HepG2 (cell line): ENCODE data around the gene YY1. TPM values are rescaled to one million over a fixed set of nuclear protein-coding genes. Genes with fewer than 3 reads are reported as not detected.

Source experiments
- BRD4 ChIP-seq: sonication (generic); formaldehyde crosslinking; IDR thresholded peaks from 2 replicates; pipeline ENCODE4 v1.4.0; 2020; ENCODE audit warnings: missing genetic modification reagents
- CAMTA2 ChIP-seq: sonication (generic); formaldehyde crosslinking; IDR thresholded peaks from 2 replicates; pipeline ENCODE4 v1.4.0; 2020; ENCODE audit warnings: mild to moderate bottlenecking, missing genetic modification reagents, borderline replicate concordance
- KDM1A ChIP-seq: IDR thresholded peaks from 2 replicates; pipeline ENCODE4 v1.6.1; 2016; ENCODE audit warnings: missing compliant biosample characterization
- KLF15 ChIP-seq: sonication (generic); formaldehyde crosslinking; IDR thresholded peaks from 2 replicates; pipeline ENCODE4 v1.8.1; 2023; ENCODE audit warnings: borderline replicate concordance, mild to moderate bottlenecking, inconsistent platforms, missing genetic modification reagents, mixed read lengths
- KLF16 ChIP-seq, 2 experiments: sonication (generic) in 1 of 2; formaldehyde crosslinking in 1 of 2; IDR thresholded peaks; 2 replicates each; pipeline versions ENCODE4 v1.6.1 to v1.8.0; 2016 to 2023; ENCODE audit warnings: missing genetic modification reagents in 2 of 2, missing compliant biosample characterization in 1 of 2
- MAZ ChIP-seq, 2 experiments: sonication (generic) in 1 of 2; formaldehyde crosslinking in 1 of 2; IDR thresholded peaks; 2 replicates each; pipeline versions ENCODE4 v1.5.0 to v1.6.1; 2012 to 2020; ENCODE audit warnings: low read depth in 2 of 2, mild to moderate bottlenecking in 2 of 2, borderline replicate concordance in 1 of 2, improper control_type of control experiment in 1 of 2, low read length in 1 of 2, missing genetic modification reagents in 1 of 2, moderate library complexity in 1 of 2
- NFIC ChIP-seq: IDR thresholded peaks from 2 replicates; pipeline ENCODE4 v1.6.1; 2012; ENCODE audit warnings: mild to moderate bottlenecking, low read length, inconsistent platforms
- RARA ChIP-seq: IDR thresholded peaks from 2 replicates; pipeline ENCODE4 v1.6.1; 2016; ENCODE audit warnings: missing genetic modification reagents, missing compliant biosample characterization
- REL ChIP-seq: sonication (generic); formaldehyde crosslinking; conservative IDR thresholded peaks from 2 replicates; pipeline ENCODE4 v1.8.0; 2022; ENCODE audit warnings: mild to moderate bottlenecking, missing genetic modification reagents, moderate library complexity
- SIN3A ChIP-seq: IDR thresholded peaks from 2 replicates; pipeline ENCODE4 v1.6.1; 2011; ENCODE audit warnings: low read depth, mild to moderate bottlenecking, control low read depth, low read length, borderline replicate concordance
- SMAD3 ChIP-seq: sonication (generic); formaldehyde crosslinking; IDR thresholded peaks from 2 replicates; pipeline ENCODE4 v1.4.0; 2020; ENCODE audit warnings: missing genetic modification reagents
- SMAD9 ChIP-seq: sonication (generic); formaldehyde crosslinking; IDR thresholded peaks from 2 replicates; pipeline ENCODE4 v1.5.1; 2020; ENCODE audit warnings: mild to moderate bottlenecking, missing genetic modification reagents
- SNAPC2 ChIP-seq: sonication (generic); formaldehyde crosslinking; IDR thresholded peaks from 2 replicates; pipeline ENCODE4 v1.8.1; 2022; ENCODE audit warnings: mild to moderate bottlenecking, missing genetic modification reagents
- SRF ChIP-seq: IDR thresholded peaks from 2 replicates; pipeline ENCODE4 v1.6.1; 2011; ENCODE audit warnings: mild to moderate bottlenecking, low read depth, low read length, moderate library complexity
- U2AF1 ChIP-seq: fragments of 200-400 bp; formaldehyde crosslinking; optimal IDR thresholded peaks from 2 replicates; pipeline ENCODE3; 2017; ENCODE audit warnings: mild to moderate bottlenecking, low read depth, low read length
- ZBTB38 ChIP-seq: sonication (generic); formaldehyde crosslinking; IDR thresholded peaks from 2 replicates; pipeline ENCODE4 v1.5.1; 2020; ENCODE audit warnings: mild to moderate bottlenecking, missing genetic modification reagents
- ZC3H4 ChIP-seq: sonication (generic); formaldehyde crosslinking; IDR thresholded peaks from 2 replicates; pipeline ENCODE4 v1.4.0; 2020; ENCODE audit warnings: missing genetic modification reagents, borderline replicate concordance
- ZMAT3 ChIP-seq: sonication (generic); formaldehyde crosslinking; conservative IDR thresholded peaks from 2 replicates; pipeline ENCODE4 v1.7.0; 2021; ENCODE audit warnings: missing genetic modification reagents
- ZNF326 ChIP-seq: sonication (generic); formaldehyde crosslinking; IDR thresholded peaks from 2 replicates; pipeline ENCODE4 v1.4.0; 2020; ENCODE audit warnings: missing genetic modification reagents, borderline replicate concordance
- ZNF337 ChIP-seq: sonication (generic); formaldehyde crosslinking; IDR thresholded peaks from 2 replicates; pipeline ENCODE4 v1.5.1; 2020; ENCODE audit warnings: missing genetic modification reagents, low read depth, mild to moderate bottlenecking, borderline replicate concordance
- ZNF550 ChIP-seq: sonication (generic); formaldehyde crosslinking; IDR thresholded peaks from 2 replicates; pipeline ENCODE4 v1.4.0; 2020; ENCODE audit warnings: mild to moderate bottlenecking, missing genetic modification reagents, borderline replicate concordance
- ZNF558 ChIP-seq: sonication (generic); formaldehyde crosslinking; IDR thresholded peaks from 2 replicates; pipeline ENCODE4 v1.9.0; 2022; ENCODE audit warnings: mild to moderate bottlenecking, missing genetic modification reagents, borderline replicate concordance
- ZNF678 ChIP-seq: sonication (generic); formaldehyde crosslinking; IDR thresholded peaks from 2 replicates; pipeline ENCODE4 v1.4.0; 2020; ENCODE audit warnings: mild to moderate bottlenecking, missing genetic modification reagents
- polyA plus RNA-seq, 8 experiments: library from polyadenylated mRNA; depleted of rRNA in 3 of 8; stranded (reverse) in 7 of 8; unstranded in 1 of 8; fragments of >200 nt; fragmentation: Illumina TruSeq in 4 of 8; extraction: Trizol in 4 of 8; gene quantifications; 2 replicates each; pipeline versions ENCODE4 v1.2.1 to v1.2.3, GENCODE V29; 2011 to 2016; ENCODE audit warnings: low read depth in 4 of 8, missing spikeins in 1 of 8, mixed read lengths in 1 of 8; ENCODE audit not compliant: insufficient read depth in 1 of 8
- total RNA-seq, 5 experiments: library from RNA; depleted of rRNA; stranded (reverse); fragments of >200 nt; fragmentation: Illumina TruSeq; extraction: Trizol; gene quantifications; 2 replicates each; pipeline ENCODE4 v1.2.3, GENCODE V29; 2016; ENCODE audit warnings: low read depth in 1 of 5
- TF ChIP-seq, protein P1 (sequence below), 2 experiments: sonication (generic) in 1 of 2; formaldehyde crosslinking in 1 of 2; IDR thresholded peaks; 2 replicates each; pipeline versions ENCODE4 v1.6.1 to v1.9.0; 2014 to 2022; ENCODE audit warnings: antibody characterized with exemption in 1 of 2, borderline replicate concordance in 1 of 2, inconsistent platforms in 1 of 2, low read depth in 1 of 2, missing genetic modification reagents in 1 of 2

YY1 gene
- total and polyA plus RNA-seq, 2 of the 13 experiments (the other 11 are each of a cell fraction or from before 2014, with no cell fraction given), result 29.4 to 68.1 TPM

- TF ChIP-seq MAZ (IDR thresholded peaks at IDR 0.05; ENCODE audit: borderline replicate concordance, low read depth, low read length) (no peak), MAZ (CRISPR knock-in tag; IDR thresholded peaks at IDR 0.05; ENCODE audit: low read depth) (no peak), ZBTB38 (CRISPR knock-in tag) (0 out of 2 replicates have a peak, but pooled peaks have one; percentile 25), CAMTA2 (no peak), KDM1A (CRISPR knock-in tag) (no peak), ZNF326 (no peak), SMAD3 (no peak), SIN3A (0 out of 2 replicates have a peak, but pooled peaks have one; percentile 32), SMAD9 (CRISPR knock-in tag) (no peak), KLF16 (CRISPR knock-in tag; IDR thresholded peaks at IDR 0.05) (no peak), RARA (CRISPR knock-in tag) (peak; percentile 72), KLF15 (no peak), REL (CRISPR knock-in tag) (no peak), ZC3H4 (no peak), BRD4 (CRISPR knock-in tag) (no peak), SNAPC2 (CRISPR knock-in tag) (no peak), SRF (no peak), U2AF1 (no peak), ZNF337 (CRISPR knock-in tag) (no peak), ZNF678 (no peak), NFIC (no peak), ZMAT3 (no peak), ZNF550 (no peak), ZNF558 (no peak)
- TF ChIP-seq, protein P1, sequence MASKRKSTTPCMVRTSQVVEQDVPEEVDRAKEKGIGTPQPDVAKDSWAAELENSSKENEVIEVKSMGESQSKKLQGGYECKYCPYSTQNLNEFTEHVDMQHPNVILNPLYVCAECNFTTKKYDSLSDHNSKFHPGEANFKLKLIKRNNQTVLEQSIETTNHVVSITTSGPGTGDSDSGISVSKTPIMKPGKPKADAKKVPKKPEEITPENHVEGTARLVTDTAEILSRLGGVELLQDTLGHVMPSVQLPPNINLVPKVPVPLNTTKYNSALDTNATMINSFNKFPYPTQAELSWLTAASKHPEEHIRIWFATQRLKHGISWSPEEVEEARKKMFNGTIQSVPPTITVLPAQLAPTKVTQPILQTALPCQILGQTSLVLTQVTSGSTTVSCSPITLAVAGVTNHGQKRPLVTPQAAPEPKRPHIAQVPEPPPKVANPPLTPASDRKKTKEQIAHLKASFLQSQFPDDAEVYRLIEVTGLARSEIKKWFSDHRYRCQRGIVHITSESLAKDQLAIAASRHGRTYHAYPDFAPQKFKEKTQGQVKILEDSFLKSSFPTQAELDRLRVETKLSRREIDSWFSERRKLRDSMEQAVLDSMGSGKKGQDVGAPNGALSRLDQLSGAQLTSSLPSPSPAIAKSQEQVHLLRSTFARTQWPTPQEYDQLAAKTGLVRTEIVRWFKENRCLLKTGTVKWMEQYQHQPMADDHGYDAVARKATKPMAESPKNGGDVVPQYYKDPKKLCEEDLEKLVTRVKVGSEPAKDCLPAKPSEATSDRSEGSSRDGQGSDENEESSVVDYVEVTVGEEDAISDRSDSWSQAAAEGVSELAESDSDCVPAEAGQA (IDR thresholded peaks at IDR 0.05; ENCODE audit: low read depth), result peak; percentile 91
- TF ChIP-seq, protein P1 (CRISPR knock-in tag; IDR thresholded peaks at IDR 0.05; ENCODE audit: borderline replicate concordance), result no peak
These were observed 15.4 kb upstream of the YY1 start (continued) for GRCh38 chr14:100223332-100224201.
